Gastroesophageal sphincter (tissue), 4 donors: ENCODE results near the gene ZPLD1. TPM values are rescaled to one million over a fixed set of nuclear protein-coding genes. Genes with fewer than 3 reads are reported as not detected.

ENCODE experiments used
- ATAC-seq: fragments of 150-250 bp; one replicate; pipeline ENCODE4 v1.9.1; 2016; ENCODE audit warnings: mild to moderate bottlenecking, moderate library complexity
- H3K27ac ChIP-seq, 4 donors: fragments of 200-600 bp; sonication (generic) in 3 of 4; 1 replicate in 3 of 4; 2 replicates in 1 of 4; pipeline ENCODE4 v1.5.1; 2016 to 2019
- H3K27me3 ChIP-seq: fragments of 200-600 bp; sonication (generic); one replicate; pipeline ENCODE4 v1.5.1; 2019
- H3K36me3 ChIP-seq, 2 donors: fragments of 200-600 bp; sonication (generic); one replicate each; pipeline ENCODE4 v1.5.1; 2019; ENCODE audit warnings: control low read depth in 1 of 2
- H3K4me1 ChIP-seq, 3 donors: fragments of 200-600 bp; sonication (generic); 1 replicate in 2 of 3; 2 replicates in 1 of 3; pipeline ENCODE4 v1.5.1; 2016 to 2019; ENCODE audit warnings: control low read depth in 2 of 3
- H3K4me3 ChIP-seq, 2 donors: fragments of 200-600 bp; sonication (generic); one replicate each; pipeline ENCODE4 v1.5.1; 2019; ENCODE audit warnings: mild to moderate bottlenecking in 1 of 2, moderate library complexity in 1 of 2
- H3K9me3 ChIP-seq, 3 donors: fragments of 200-600 bp; sonication (generic); one replicate each; pipeline ENCODE4 v1.5.1; 2017 to 2019; ENCODE audit warnings: control low read depth in 2 of 3
- CTCF ChIP-seq, 4 experiments: fragments of 200-600 bp in 2 of 4; fragments of 450-650 bp in 2 of 4; sonication (generic) in 1 of 4; IDR thresholded peaks; one replicate each; pipeline ENCODE4 v1.5.1; 2017 to 2019; ENCODE audit warnings: antibody characterized with exemption in 4 of 4, mild to moderate bottlenecking in 2 of 4, moderate library complexity in 2 of 4
- EP300 ChIP-seq: sonication (generic); formaldehyde crosslinking; IDR thresholded peaks from one replicate; pipeline ENCODE4 v1.6.1; 2017; ENCODE audit warnings: antibody characterized with exemption, mild to moderate bottlenecking
- POLR2A ChIP-seq, 2 donors: fragments of 450-650 bp; IDR thresholded peaks; one replicate each; pipeline ENCODE4 v1.6.1; 2017; ENCODE audit warnings: antibody characterized with exemption in 2 of 2, mild to moderate bottlenecking in 2 of 2, moderate library complexity in 1 of 2
- POLR2AphosphoS5 ChIP-seq: sonication (generic); formaldehyde crosslinking; IDR thresholded peaks from one replicate; pipeline ENCODE4 v1.6.1; 2017; ENCODE audit warnings: antibody characterized with exemption
- WGBS, 2 donors: methylation state at CpG; one replicate each; pipeline ENCODE4 v1.1.5; 2018; ENCODE audit warnings: low coverage in 1 of 2; 5-methylcytosine and 5-hydroxymethylcytosine counted together
- total RNA-seq, 4 donors: library from RNA; depleted of rRNA; stranded (reverse); fragments of >200 nt; gene quantifications; one replicate each; pipeline ENCODE4 v1.1.0, GENCODE V29; 2016

The ZPLD1 gene
- total RNA-seq, 4 donors from 2014 or later: 0.15 to 0.47 (median 0.35) TPM; not detected in 1

DNA sequence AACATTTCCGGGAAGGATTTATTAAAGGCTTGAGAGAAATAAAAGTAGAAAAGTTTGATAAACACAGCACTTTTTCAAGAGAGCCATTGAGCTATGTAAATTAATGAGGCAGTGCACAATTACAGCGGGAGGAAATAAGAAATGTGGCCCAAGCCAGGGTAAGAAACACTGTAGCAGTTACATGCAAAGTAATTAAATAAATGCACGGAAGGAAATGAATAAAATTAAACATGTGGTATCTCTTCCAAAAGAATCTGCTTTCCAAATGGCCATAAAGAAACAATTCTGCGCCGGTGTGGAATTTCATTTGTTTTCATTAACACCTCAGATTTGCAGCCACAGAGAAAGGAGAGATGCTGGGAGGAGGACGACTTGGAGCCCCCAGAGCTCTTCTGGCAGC lies 35.3 kb downstream of the ZPLD1 start:
- no peak overlapping the region for H3K27ac ChIP-seq
- H3K4me1 ChIP-seq: no peaks in the 10 kb centered on the region
- no peaks in the 10 kb centered on the region for H3K36me3 ChIP-seq
- ATAC-seq: no peak
- H3K4me3 ChIP-seq: no peak overlapping the region
- TF ChIP-seq POLR2AphosphoS5 (no peak), CTCF (IDR thresholded peaks at IDR 0.05) (no peak), POLR2A (IDR thresholded peaks at IDR 0.05) (no peak), EP300 (no peak)
- 77 to 79% methylated on average over 6 of the region's 6 CpGs for WGBS, 2 donors
- no peaks in the 10 kb centered on the region for H3K27me3 ChIP-seq
- H3K9me3 ChIP-seq: no peaks in the 10 kb centered on the region

GRCh38 chr3:102471001-102471400 lies 36.2 kb downstream of the ZPLD1 start:
- H3K36me3 ChIP-seq: no peaks in the 10 kb centered on the region
- ATAC-seq: no peak
- WGBS, 2 donors: 70 to 92% methylated on average over 3 to 10 of the region's 10 CpGs
- H3K4me3 ChIP-seq: no peak overlapping the region
- TF ChIP-seq POLR2AphosphoS5: no peak
- TF ChIP-seq POLR2A (IDR thresholded peaks at IDR 0.05): no peak
- no peak for TF ChIP-seq CTCF (IDR thresholded peaks at IDR 0.05)
- TF ChIP-seq EP300: no peak
- no peaks in the 10 kb centered on the region for H3K27me3 ChIP-seq
- no peak overlapping the region for H3K27ac ChIP-seq
- no peaks in the 10 kb centered on the region for H3K9me3 ChIP-seq
- H3K4me1 ChIP-seq: no peaks in the 10 kb centered on the region

GRCh38 chr3:102471491-102471890 lies 36.7 kb downstream of the ZPLD1 start:
- 92 to 95% methylated on average over 2 of the region's 2 CpGs for WGBS, 2 donors
- no peaks in the 10 kb centered on the region for H3K27me3 ChIP-seq

GRCh38 chr3:102473648-102474047 lies 38.8 kb downstream of the ZPLD1 start:
- H3K9me3 ChIP-seq: no peaks in the 10 kb centered on the region
- H3K4me3 ChIP-seq: no peak overlapping the region
- TF ChIP-seq EP300: no peak
- TF ChIP-seq CTCF (IDR thresholded peaks at IDR 0.05): no peak
- no peak for TF ChIP-seq POLR2AphosphoS5
- no peak for TF ChIP-seq POLR2A (IDR thresholded peaks at IDR 0.05)
- no peaks in the 10 kb centered on the region for H3K36me3 ChIP-seq
- H3K27ac ChIP-seq: no peak overlapping the region
- ATAC-seq: no peak
- H3K27me3 ChIP-seq: no peaks in the 10 kb centered on the region
- no peaks in the 10 kb centered on the region for H3K4me1 ChIP-seq

More at GRCh38 chr3:102471491-102471890, 36.7 kb downstream of the ZPLD1 start:
- H3K27ac ChIP-seq: no peak overlapping the region
- H3K9me3 ChIP-seq: no peaks in the 10 kb centered on the region
- H3K4me3 ChIP-seq: no peak overlapping the region
- no peak for ATAC-seq
- H3K4me1 ChIP-seq: no peaks in the 10 kb centered on the region
- no peaks in the 10 kb centered on the region for H3K36me3 ChIP-seq
- TF ChIP-seq CTCF (IDR thresholded peaks at IDR 0.05) (no peak), POLR2A (IDR thresholded peaks at IDR 0.05) (no peak), EP300 (no peak), POLR2AphosphoS5 (no peak)

- Histone ChIP-seq H3K4me3 (no peak overlapping the region), H3K27me3 (no peaks in the 10 kb centered on the region), H3K9me3 (no peaks in the 10 kb centered on the region), H3K27ac (no peak overlapping the region), H3K36me3 (no peaks in the 10 kb centered on the region), H3K4me1 (no peaks in the 10 kb centered on the region)
- no peak for ATAC-seq
- 74 to 84% methylated on average over 4 to 6 of the region's 6 CpGs for WGBS, 2 donors
- TF ChIP-seq EP300: no peak
- TF ChIP-seq POLR2A (IDR thresholded peaks at IDR 0.05): no peak
- TF ChIP-seq CTCF (IDR thresholded peaks at IDR 0.05): no peak
- TF ChIP-seq POLR2AphosphoS5: no peak
Measured at GRCh38 chr3:102474207-102474606, 39.4 kb downstream of the ZPLD1 start.
